Stimulated activated effector memory CD8-positive, alpha-beta T cell treated with anti-CD3 and anti-CD28 coated beads, Interleukin-12 subunit alpha, Interleukin-12 subunit beta, amount 100 ng/mL, for 72 hours (primary cell): ENCODE results near the gene RAD23A.
A peak's percentile ranks its signal among the peaks of the same experiment; 100 is the strongest.

Experiments used
- ATAC-seq: fragments of 150-1000 bp; cut with Tn5 transposase; 2 replicates; pipeline ENCODE4 v1.10.0; 2021
- DNase-seq, 2 donors: peaks; one replicate each; pipeline ENCODE4 v3.0.0; 2021 to 2022; ENCODE audit warnings: low spot score in 2 of 2
- H3K27ac Mint-ChIP-seq: one replicate; pipeline ENCODE4 v1.8.0; 2022; ENCODE audit warnings: mild to moderate bottlenecking, mixed read lengths
- H3K36me3 Mint-ChIP-seq: one replicate; pipeline ENCODE4 v1.8.0; 2022; ENCODE audit warnings: mild to moderate bottlenecking, mixed read lengths
- H3K4me1 Mint-ChIP-seq: one replicate; pipeline ENCODE4 v1.8.0; 2022; ENCODE audit warnings: mixed read lengths
- H3K4me3 Mint-ChIP-seq: one replicate; pipeline ENCODE4 v1.8.0; 2022; ENCODE audit warnings: mild to moderate bottlenecking, mixed read lengths
- H3K9me3 Mint-ChIP-seq: one replicate; pipeline ENCODE4 v1.8.0; 2022; ENCODE audit warnings: mixed read lengths

Gene RAD23A

DNA sequence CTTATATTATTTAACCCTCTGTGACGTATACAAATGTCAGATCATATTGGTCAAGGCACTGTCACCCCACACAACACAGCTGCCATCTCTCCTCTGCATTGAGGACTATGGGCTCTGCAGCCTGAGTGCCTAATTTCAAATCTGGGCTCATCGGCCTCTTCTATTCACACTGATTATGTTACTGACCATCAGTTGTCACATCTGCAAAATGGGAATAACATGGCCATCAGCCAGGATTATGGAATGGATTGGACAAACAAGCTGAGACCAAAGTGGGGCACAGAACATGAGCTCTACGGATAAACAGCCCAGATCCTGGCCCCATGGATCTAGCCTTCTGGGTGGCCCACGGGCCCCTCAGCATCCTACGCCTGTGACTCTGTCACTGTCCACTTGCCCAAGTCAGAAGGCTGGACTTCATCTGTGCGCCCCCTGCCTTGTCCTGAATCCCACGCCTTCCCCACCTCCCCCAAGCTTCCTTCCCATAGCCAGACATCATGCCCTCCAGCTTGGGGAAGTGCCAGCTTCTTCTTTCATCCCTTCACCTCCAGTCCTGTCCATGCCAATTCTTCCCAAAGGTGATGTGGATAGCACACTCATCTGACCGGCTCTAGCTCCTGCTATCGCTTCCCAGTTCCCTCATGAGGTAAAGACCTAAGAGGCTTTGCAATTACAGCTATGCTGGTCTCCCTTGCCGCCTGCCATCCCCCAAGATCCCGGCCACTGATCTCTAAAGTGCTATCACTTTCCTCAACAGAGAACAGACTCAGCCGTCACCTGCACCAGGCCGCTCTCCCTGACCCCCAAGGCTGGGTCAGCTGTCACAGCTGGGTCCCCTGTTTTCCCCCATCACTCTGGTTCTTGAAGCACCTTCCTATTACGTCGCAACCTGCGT is 13.0 kb upstream of the RAD23A start:
- Mint-ChIP-seq H3K27ac (peak overlapping the region; percentile 97), H3K9me3 (no peaks in the 10 kb centered on the region), H3K4me1 (peaks cover 42% of the 10 kb centered on the region), H3K36me3 (peaks cover 62% of the 10 kb centered on the region), H3K4me3 (peak overlapping the region; percentile 98)
- DNase-seq = no peak
- ATAC-seq = no peak

- Mint-ChIP-seq H3K4me1 (peaks cover 50% of the 10 kb centered on the region), H3K9me3 (no peaks in the 10 kb centered on the region), H3K27ac (peak within 1 kb of the TSS; percentile 97), H3K4me3 (peak within 1 kb of the TSS; percentile 98), H3K36me3 (peaks cover 59% of the 10 kb centered on the region)
- ATAC-seq (peak; percentile 84), DNase-seq (peak; percentile 68 to 88)
These were observed 12.2 kb upstream of the RAD23A start, which contains the start of gene FARSA for GRCh38 chr19:12933287-12934072. TSS of gene FARSA (minus strand) at chr19:12933711. CDS start at chr19:12933696, 15 bp downstream.

DNA sequence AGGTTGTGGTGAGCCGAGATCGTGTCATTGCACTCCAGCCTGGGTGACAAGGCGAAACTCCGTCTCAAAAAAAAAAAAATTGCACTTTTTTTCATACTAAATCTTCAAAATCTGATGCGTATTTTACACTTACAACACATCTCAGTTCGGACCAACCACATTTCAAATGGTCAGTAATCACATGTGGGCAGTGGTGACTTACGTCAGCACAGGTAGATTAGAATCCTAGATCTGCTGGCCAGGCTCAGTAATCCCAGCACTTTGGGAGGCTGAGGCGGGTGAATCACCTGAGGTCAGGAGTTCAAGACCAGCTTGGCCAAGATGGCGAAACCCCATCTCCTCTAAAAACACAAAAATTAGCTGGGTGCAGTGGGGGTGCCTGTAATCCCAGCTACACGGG is 10.6 kb upstream of the RAD23A start:
- Mint-ChIP-seq H3K27ac (no peak overlapping the region), H3K36me3 (peaks cover 59% of the 10 kb centered on the region), H3K9me3 (no peaks in the 10 kb centered on the region), H3K4me3 (no peak overlapping the region), H3K4me1 (peaks cover 56% of the 10 kb centered on the region)
- no peak for ATAC-seq
- DNase-seq = no peak

- peaks cover 59% of the 10 kb centered on the region for H3K36me3 Mint-ChIP-seq
- DNase-seq (no peak), ATAC-seq (no peak)
- H3K4me3 Mint-ChIP-seq = peak overlapping the region; percentile 96
- no peak overlapping the region for H3K27ac Mint-ChIP-seq
- H3K9me3 Mint-ChIP-seq = no peaks in the 10 kb centered on the region
- H3K4me1 Mint-ChIP-seq = peaks cover 61% of the 10 kb centered on the region
These were observed 9.1 kb upstream of the RAD23A start for GRCh38 chr19:12936582-12936981.

- Mint-ChIP-seq H3K4me1 (peaks cover 58% of the 10 kb centered on the region), H3K9me3 (no peaks in the 10 kb centered on the region), H3K27ac (peak overlapping the region; percentile 98), H3K4me3 (peak overlapping the region; percentile 96), H3K36me3 (peaks cover 59% of the 10 kb centered on the region)
- ATAC-seq (no peak), DNase-seq (no peak)
These were observed 8.4 kb upstream of the RAD23A start for GRCh38 chr19:12937093-12937926.

GRCh38 chr19:12937927-12938778 is 7.5 kb upstream of the RAD23A start, which contains the start of gene CALR:
TSS of gene CALR (plus strand) at chr19:12938609. CDS start at chr19:12938680, 71 bp downstream.
- peaks cover 57% of the 10 kb centered on the region for H3K4me1 Mint-ChIP-seq
- ATAC-seq (peak; percentile 93), DNase-seq (peak; percentile 98 to 100)
- H3K27ac Mint-ChIP-seq = peak within 1 kb of the TSS; percentile 98
- peak within 1 kb of the TSS; percentile 96 for H3K4me3 Mint-ChIP-seq
- no peaks in the 10 kb centered on the region for H3K9me3 Mint-ChIP-seq
- peaks cover 59% of the 10 kb centered on the region for H3K36me3 Mint-ChIP-seq

- Mint-ChIP-seq H3K27ac (peak overlapping the region; percentile 98), H3K4me3 (peak overlapping the region; percentile 96), H3K4me1 (peaks cover 57% of the 10 kb centered on the region), H3K36me3 (peaks cover 61% of the 10 kb centered on the region), H3K9me3 (no peaks in the 10 kb centered on the region)
- DNase-seq = peak in 1 of 2 donors; percentile 69
- ATAC-seq = peak; percentile 3
These were observed 6.7 kb upstream of the RAD23A start for GRCh38 chr19:12938779-12939601.

GRCh38 chr19:12939975-12940423 is 5.7 kb upstream of the RAD23A start:
- DNase-seq = no peak
- Mint-ChIP-seq H3K36me3 (peaks cover 71% of the 10 kb centered on the region), H3K9me3 (no peaks in the 10 kb centered on the region), H3K4me3 (peak overlapping the region; percentile 96), H3K4me1 (peaks cover 64% of the 10 kb centered on the region), H3K27ac (peak overlapping the region; percentile 98)
- ATAC-seq = no peak

GRCh38 chr19:12940897-12941296 is 4.8 kb upstream of the RAD23A start:
- no peak for ATAC-seq
- H3K36me3 Mint-ChIP-seq = peaks cover 80% of the 10 kb centered on the region

GRCh38 chr19:12943437-12944044 is 2.1 kb upstream of the RAD23A start:
- no peak for ATAC-seq
- peaks cover 72% of the 10 kb centered on the region for H3K4me1 Mint-ChIP-seq
- H3K9me3 Mint-ChIP-seq = no peaks in the 10 kb centered on the region
- H3K36me3 Mint-ChIP-seq = peaks cover 100% of the 10 kb centered on the region
- DNase-seq = no peak
- peak overlapping the region; percentile 98 for H3K27ac Mint-ChIP-seq
- H3K4me3 Mint-ChIP-seq = peak overlapping the region; percentile 83

More at GRCh38 chr19:12940897-12941296, 4.8 kb upstream of the RAD23A start:
- Mint-ChIP-seq H3K4me3 (peak overlapping the region; percentile 96), H3K27ac (peak overlapping the region; percentile 98), H3K4me1 (peaks cover 72% of the 10 kb centered on the region), H3K9me3 (no peaks in the 10 kb centered on the region)
- no peak for DNase-seq

- peaks cover 73% of the 10 kb centered on the region for H3K4me1 Mint-ChIP-seq
- ATAC-seq (no peak), DNase-seq (no peak)
- H3K9me3 Mint-ChIP-seq = no peaks in the 10 kb centered on the region
- peaks cover 100% of the 10 kb centered on the region for H3K36me3 Mint-ChIP-seq
- H3K4me3 Mint-ChIP-seq = peak overlapping the region; percentile 83
- peak overlapping the region; percentile 98 for H3K27ac Mint-ChIP-seq
These were observed 1.5 kb upstream of the RAD23A start for GRCh38 chr19:12944104-12944674.

GRCh38 chr19:12946092-12946721 is 545 bp downstream of the RAD23A start:
- Mint-ChIP-seq H3K4me3 (peak overlapping the region; percentile 83), H3K27ac (peak overlapping the region; percentile 98), H3K9me3 (no peaks in the 10 kb centered on the region), H3K36me3 (peaks cover 100% of the 10 kb centered on the region), H3K4me1 (peaks cover 71% of the 10 kb centered on the region)
- DNase-seq = peak in 1 of 2 donors; percentile 74
- ATAC-seq = peak; percentile 73
